ENCODE data around the gene IQGAP1.
"Not testable (repeated sequence)": the region's sequence is repeated elsewhere in the genome, so short reads cannot be mapped to it uniquely, and the experiment has no call there.

The IQGAP1 gene

DNA sequence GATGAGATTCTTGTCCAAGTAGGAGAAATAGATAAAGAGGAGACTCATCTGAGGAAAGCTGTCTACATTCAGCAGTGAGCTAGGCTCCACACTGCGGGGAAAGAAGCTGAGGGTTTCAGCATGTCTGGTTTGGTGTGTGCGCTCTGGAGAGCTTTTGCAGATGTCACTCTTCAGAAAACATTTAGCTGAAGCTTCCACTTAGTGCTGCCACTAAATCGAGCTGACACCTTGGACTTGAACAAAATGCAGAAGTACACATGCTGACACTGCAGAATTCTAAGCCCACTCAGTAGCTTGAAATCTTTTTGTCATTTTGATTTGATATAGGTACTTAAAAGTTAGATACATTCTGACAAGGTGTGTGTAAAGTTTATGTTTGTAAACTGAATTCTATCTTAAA lies 109.3 kb downstream of the IQGAP1 start:
- Histone ChIP-seq H3K27ac (no peak overlapping the region), H3K4me3 (no peak overlapping the region)
- TF ChIP-seq CTCF (IDR thresholded peaks at IDR 0.05): no peak
- DNase-seq (ENCODE audit: low spot score): no peak

DNA sequence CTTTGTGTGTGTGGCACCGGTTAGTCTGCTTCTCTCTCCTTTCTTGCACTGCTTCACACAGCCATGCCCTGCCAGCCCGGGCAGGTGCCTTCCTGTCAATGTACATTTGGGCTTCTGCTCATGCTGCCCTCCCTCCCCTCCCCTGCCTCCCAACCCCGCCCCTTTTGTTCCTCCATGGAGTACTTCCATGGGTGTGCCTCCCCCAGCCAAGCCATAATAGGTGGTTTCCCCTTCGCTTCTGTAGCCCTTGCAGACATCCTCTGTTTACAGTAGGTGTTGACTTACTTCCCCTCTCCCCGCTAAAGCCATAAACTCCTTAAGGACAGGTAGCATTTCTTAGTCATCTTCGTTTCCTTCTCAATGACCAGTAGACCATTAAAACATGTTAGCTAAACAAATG lies 109.9 kb downstream of the IQGAP1 start:
- no peak for DNase-seq (ENCODE audit: low spot score)
- Histone ChIP-seq H3K27ac (no peak overlapping the region), H3K4me3 (no peak overlapping the region)
- TF ChIP-seq CTCF (IDR thresholded peaks at IDR 0.05): no peak

- Histone ChIP-seq H3K4me3 (no peak overlapping the region), H3K27ac (no peak overlapping the region)
- DNase-seq (ENCODE audit: low spot score): no peak
- no peak for TF ChIP-seq CTCF (IDR thresholded peaks at IDR 0.05)
These were observed 112.1 kb downstream of the IQGAP1 start for GRCh38 chr15:90500171-90500570.

- no peak for DNase-seq (ENCODE audit: low spot score)
- H3K4me3 ChIP-seq: no peak overlapping the region
- H3K27ac ChIP-seq: no peak overlapping the region
- TF ChIP-seq CTCF (IDR thresholded peaks at IDR 0.05): no peak
These were observed 113.9 kb downstream of the IQGAP1 start for GRCh38 chr15:90501898-90502297.

DNA sequence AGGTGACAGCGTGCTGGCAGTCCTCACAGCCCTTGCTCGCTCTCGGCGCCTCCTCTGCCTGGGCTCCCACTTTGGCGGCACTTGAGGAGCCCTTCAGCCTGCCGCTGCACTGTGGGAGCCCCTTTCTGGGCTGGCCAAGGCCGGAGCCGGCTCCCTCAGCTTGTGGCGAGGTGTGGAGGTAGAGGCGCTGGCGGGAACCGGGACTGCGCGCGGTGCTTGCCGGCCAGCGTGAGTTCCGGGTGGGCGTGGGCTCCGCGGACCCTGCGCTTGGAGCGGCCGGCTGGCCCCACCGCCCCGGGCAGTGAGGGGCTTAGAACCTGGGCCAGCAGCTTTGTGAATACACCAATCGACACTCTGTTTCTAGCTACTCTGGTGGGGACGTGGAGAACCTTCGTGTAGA lies 122.7 kb downstream of the IQGAP1 start:
- not testable (repeated sequence) for H3K4me3 ChIP-seq; DNase-seq (ENCODE audit: low spot score); H3K27ac ChIP-seq

GRCh38 chr15:90511211-90511618 lies 123.2 kb downstream of the IQGAP1 start:
- DNase-seq (ENCODE audit: low spot score); H3K27ac ChIP-seq; H3K4me3 ChIP-seq: not testable (repeated sequence)

DNA sequence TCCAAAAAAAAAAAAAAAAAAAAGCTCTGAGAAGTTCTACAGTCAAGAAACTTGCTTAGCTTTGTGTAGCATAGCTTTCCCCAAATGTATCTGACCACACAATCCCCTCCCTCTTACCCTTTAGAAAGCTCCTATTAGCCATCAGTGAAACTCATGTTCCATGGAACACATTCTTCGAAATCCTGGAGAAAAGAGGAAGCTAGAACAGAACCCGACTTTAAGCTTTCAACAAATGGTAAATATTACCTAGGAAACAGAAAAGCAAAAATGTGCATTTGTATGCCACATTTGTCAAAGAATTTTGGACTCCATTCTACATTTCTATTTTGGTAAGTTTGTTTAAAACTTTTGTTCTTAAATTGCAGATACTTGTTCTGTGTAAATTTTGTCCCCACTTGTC lies 124.2 kb downstream of the IQGAP1 start:
- H3K27ac ChIP-seq: no peak overlapping the region
- DNase-seq (ENCODE audit: low spot score): no peak
- TF ChIP-seq CTCF (IDR thresholded peaks at IDR 0.05): no peak
- no peak overlapping the region for H3K4me3 ChIP-seq

GRCh38 chr15:90512981-90513380 lies 124.9 kb downstream of the IQGAP1 start:
- Histone ChIP-seq H3K27ac (no peak overlapping the region), H3K4me3 (no peak overlapping the region)
- TF ChIP-seq CTCF (IDR thresholded peaks at IDR 0.05): no peak
- DNase-seq (ENCODE audit: low spot score): no peak
